ENCODE data around the gene JDP2.

JDP2 gene

DNA sequence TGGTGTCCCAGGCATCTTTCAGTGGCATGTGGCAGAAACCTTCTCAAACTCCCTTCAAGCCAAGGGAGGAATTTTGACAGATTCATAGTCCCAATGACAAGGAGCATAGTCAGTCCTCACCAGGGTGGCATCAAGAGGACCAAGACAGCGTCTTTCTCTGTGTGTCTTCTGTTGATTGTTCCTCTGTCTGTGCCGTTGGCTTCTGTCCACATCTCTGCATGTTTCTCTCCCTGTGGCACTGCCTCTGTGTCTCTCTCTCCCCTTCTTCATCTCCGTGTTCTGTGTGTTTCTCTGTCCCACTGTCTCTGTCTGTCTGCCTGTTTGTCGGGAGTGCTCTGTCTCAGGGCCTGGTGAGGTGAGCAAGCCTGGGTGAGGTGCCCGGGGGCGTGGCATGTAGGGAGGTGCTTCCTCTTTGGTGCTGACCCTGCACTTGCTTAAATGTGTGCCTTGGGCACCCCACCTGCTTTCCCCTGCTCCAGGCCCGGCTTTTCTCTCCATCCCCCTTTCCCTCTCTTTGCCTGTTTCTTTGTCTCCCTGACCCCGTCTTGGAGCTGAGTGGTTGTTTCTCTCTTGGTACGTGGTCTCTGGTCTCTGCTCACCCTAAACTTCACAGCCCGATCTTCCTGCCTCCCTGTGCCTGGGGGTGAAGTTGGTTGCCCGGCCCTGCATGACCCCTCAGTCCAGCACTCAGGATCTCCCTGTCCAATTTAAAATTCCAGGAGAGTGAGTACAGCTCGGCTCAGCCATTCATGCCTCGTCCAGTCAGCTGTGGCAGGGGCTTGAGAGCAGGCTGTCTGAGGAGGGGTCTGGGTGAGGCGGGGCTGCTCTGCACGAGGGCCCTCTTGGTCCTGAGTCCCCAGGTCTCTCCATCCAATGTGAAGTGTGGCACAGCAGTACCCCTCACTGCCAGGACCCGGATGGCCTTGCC, 28.5 kb downstream of the JDP2 start (continued):
- TF ChIP-seq ZNF2 (tag by site-specific recombination; IDR thresholded peaks at IDR 0.05) (no peak), SP7 (tag by site-specific recombination; IDR thresholded peaks at IDR 0.05) (no peak), ZNF791 (tag by site-specific recombination; IDR thresholded peaks at IDR 0.05) (no peak), ZNF324 (tag by site-specific recombination; IDR thresholded peaks at IDR 0.05) (no peak)

DNA sequence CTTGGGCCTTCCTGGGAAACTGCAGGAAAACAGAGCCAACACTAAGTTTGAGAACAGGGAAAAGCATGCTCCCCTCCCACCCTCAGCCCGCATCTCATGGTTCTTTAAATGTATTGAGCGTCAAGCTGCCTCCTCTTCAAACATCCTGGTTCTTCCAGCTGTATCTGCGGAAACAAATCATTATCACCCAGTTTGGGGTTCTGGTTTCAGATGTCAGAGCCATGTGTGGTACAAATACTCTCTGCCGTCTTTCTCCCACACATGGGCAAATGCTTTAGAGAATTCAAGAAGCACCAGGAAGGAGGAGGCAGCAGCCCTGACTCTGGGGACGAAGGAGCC, 29.1 kb downstream of the JDP2 start:
- no peak overlapping the region for H3K4me3 ChIP-seq (ENCODE audit: low read depth, low read length)
- H3K36me3 ChIP-seq (ENCODE audit: control insufficient read depth in 2 of 2, insufficient read depth in 1 of 2, low read length in 2 of 2): peaks cover 0 to 5% of the 10 kb centered on the region in 2 experiments; a peak in 1 of 3 replicates
- H3K27ac ChIP-seq (ENCODE audit: extremely low read depth, low read depth, low read length): no peak overlapping the region
- CTCF ChIA-PET: interaction anchor here (0.6 to 0.7 kb wide), 2 partner anchors 30 to 159 kb away, joined by 4 read pairs; no protein-coding TSS in a partner anchor
- TF ChIP-seq, protein P1, sequence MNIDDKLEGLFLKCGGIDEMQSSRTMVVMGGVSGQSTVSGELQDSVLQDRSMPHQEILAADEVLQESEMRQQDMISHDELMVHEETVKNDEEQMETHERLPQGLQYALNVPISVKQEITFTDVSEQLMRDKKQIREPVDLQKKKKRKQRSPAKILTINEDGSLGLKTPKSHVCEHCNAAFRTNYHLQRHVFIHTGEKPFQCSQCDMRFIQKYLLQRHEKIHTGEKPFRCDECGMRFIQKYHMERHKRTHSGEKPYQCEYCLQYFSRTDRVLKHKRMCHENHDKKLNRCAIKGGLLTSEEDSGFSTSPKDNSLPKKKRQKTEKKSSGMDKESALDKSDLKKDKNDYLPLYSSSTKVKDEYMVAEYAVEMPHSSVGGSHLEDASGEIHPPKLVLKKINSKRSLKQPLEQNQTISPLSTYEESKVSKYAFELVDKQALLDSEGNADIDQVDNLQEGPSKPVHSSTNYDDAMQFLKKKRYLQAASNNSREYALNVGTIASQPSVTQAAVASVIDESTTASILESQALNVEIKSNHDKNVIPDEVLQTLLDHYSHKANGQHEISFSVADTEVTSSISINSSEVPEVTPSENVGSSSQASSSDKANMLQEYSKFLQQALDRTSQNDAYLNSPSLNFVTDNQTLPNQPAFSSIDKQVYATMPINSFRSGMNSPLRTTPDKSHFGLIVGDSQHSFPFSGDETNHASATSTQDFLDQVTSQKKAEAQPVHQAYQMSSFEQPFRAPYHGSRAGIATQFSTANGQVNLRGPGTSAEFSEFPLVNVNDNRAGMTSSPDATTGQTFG (tag by site-specific recombination; IDR thresholded peaks at IDR 0.05; ENCODE audit: borderline replicate concordance): no peak
- TF ChIP-seq ZNF2 (tag by site-specific recombination; IDR thresholded peaks at IDR 0.05) (no peak), ZNF10 (tag by site-specific recombination; IDR thresholded peaks at IDR 0.05) (no peak), GLI2 (tag by site-specific recombination; IDR thresholded peaks at IDR 0.05; ENCODE audit: borderline replicate concordance, low read depth) (no peak), ZNF121 (tag by site-specific recombination; IDR thresholded peaks at IDR 0.05) (no peak), ZNF830 (tag by site-specific recombination; IDR thresholded peaks at IDR 0.05; ENCODE audit: low read depth) (no peak), ZNF76 (tag by site-specific recombination; IDR thresholded peaks at IDR 0.05; ENCODE audit: borderline replicate concordance, low read depth) (no peak), IKZF3 (tag by site-specific recombination; IDR thresholded peaks at IDR 0.05) (no peak), ZNF223 (tag by site-specific recombination; IDR thresholded peaks at IDR 0.05) (no peak), SP7 (tag by site-specific recombination; IDR thresholded peaks at IDR 0.05) (no peak), ZNF473 (tag by site-specific recombination; IDR thresholded peaks at IDR 0.05) (no peak), ZFP3 (tag by site-specific recombination; IDR thresholded peaks at IDR 0.05; ENCODE audit: low read depth) (no peak), MYNN (tag by site-specific recombination; IDR thresholded peaks at IDR 0.05; ENCODE audit: borderline replicate concordance) (no peak), ZNF239 (tag by site-specific recombination; IDR thresholded peaks at IDR 0.05) (no peak), ZFP37 (tag by site-specific recombination; IDR thresholded peaks at IDR 0.05) (no peak)
- TF ChIP-seq, protein P2, sequence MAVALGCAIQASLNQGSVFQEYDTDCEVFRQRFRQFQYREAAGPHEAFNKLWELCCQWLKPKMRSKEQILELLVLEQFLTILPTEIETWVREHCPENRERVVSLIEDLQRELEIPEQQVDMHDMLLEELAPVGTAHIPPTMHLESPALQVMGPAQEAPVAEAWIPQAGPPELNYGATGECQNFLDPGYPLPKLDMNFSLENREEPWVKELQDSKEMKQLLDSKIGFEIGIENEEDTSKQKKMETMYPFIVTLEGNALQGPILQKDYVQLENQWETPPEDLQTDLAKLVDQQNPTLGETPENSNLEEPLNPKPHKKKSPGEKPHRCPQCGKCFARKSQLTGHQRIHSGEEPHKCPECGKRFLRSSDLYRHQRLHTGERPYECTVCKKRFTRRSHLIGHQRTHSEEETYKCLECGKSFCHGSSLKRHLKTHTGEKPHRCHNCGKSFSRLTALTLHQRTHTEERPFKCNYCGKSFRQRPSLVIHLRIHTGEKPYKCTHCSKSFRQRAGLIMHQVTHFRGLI (tag by site-specific recombination; IDR thresholded peaks at IDR 0.05): no peak
- POLR2A ChIA-PET: no interaction called here
- no peaks in the 10 kb centered on the region for H3K9me3 ChIP-seq (ENCODE audit: control insufficient read depth, insufficient read depth, low read depth, low read length)
- no peaks in the 10 kb centered on the region for H3K4me1 ChIP-seq (ENCODE audit: control insufficient read depth, insufficient read depth, low read length)

DNA sequence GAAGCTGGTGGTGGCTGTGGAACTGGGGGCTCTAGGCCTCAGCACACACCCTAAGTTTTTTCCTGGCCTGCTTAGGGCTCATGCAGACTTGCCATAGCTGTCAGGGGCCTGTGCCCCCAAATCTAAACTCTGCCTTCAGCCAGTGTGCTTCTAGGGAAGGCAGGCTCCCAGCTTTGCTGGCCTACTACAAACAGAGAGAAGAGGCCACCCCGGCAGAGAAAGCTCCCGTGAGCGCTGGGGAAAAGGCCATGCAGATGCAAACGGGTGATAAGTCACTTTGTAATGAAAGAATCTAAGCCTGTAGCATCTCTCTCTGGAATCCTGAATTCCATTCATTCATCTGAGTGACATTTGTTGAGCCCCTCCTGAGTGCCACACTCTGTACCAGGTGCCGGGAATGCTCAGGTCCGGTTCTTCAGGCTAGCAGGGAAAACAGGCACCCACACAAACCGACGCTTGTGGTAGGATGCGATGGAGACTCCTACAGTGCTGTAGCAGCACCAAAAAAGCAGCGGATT, 29.9 kb downstream of the JDP2 start:
- Histone ChIP-seq H3K36me3 (ENCODE audit: control insufficient read depth in 2 of 2, insufficient read depth in 1 of 2, low read length in 2 of 2) (peaks cover 0 to 5% of the 10 kb centered on the region in 2 experiments; a peak in 1 of 3 replicates), H3K27ac (ENCODE audit: extremely low read depth, low read depth, low read length) (no peak overlapping the region), H3K9me3 (ENCODE audit: control insufficient read depth, insufficient read depth, low read depth, low read length) (no peaks in the 10 kb centered on the region), H3K4me3 (ENCODE audit: low read depth, low read length) (no peak overlapping the region), H3K4me1 (ENCODE audit: control insufficient read depth, insufficient read depth, low read length) (no peaks in the 10 kb centered on the region)
- TF ChIP-seq ZNF624 (tag by site-specific recombination; IDR thresholded peaks at IDR 0.05): no peak
- no peak for TF ChIP-seq OSR2 (tag by site-specific recombination; IDR thresholded peaks at IDR 0.05)
- no peak for TF ChIP-seq ZNF571 (tag by site-specific recombination; IDR thresholded peaks at IDR 0.05)
- no peak for TF ChIP-seq ZNF837 (tag by site-specific recombination; IDR thresholded peaks at IDR 0.05)
- no peak for TF ChIP-seq EGR2 (tag by site-specific recombination; IDR thresholded peaks at IDR 0.05; ENCODE audit: low read depth)
- no peak for TF ChIP-seq ZFHX2 (tag by site-specific recombination; conservative IDR thresholded peaks at IDR 0.05)
- TF ChIP-seq ZNF341 (tag by site-specific recombination; IDR thresholded peaks at IDR 0.05; ENCODE audit: low read depth): no peak
- no peak for TF ChIP-seq ZNF558 (tag by site-specific recombination; IDR thresholded peaks at IDR 0.05)
- no peak for TF ChIP-seq ZNF501 (tag by site-specific recombination; IDR thresholded peaks at IDR 0.05)
- TF ChIP-seq ZNF366 (tag by site-specific recombination; conservative IDR thresholded peaks at IDR 0.05): no peak
- ChIA-PET CTCF (interaction anchor here (0.7 kb wide), 1 partner anchor 30 kb away, joined by 4 read pairs; no protein-coding TSS in a partner anchor), POLR2A (no interaction called here)

Data from HEK293 (cell line).